ENCODE results near the gene RUNX3. TPM values are rescaled to one million over a fixed set of nuclear protein-coding genes. Genes with fewer than 3 reads are reported as not detected.
A peak's percentile ranks its signal among the peaks of the same experiment; 100 is the strongest.

Gene RUNX3
- total RNA-seq, 1 experiment from 2014 or later, result 0.33 TPM

GRCh38 chr1:24970926-24971875 is 41.1 kb upstream of the RUNX3 start:
- no peak overlapping the region for H2BK120ac ChIP-seq (ENCODE audit: low read depth, low read length, poor library complexity, severe bottlenecking)
- H3K9me3 Mint-ChIP-seq, result peaks cover 18 to 19% of the 10 kb centered on the region in 2 experiments
- TF ChIP-seq CTCF (conservative IDR thresholded peaks at IDR 0.05), result no peak
- no peaks in the 10 kb centered on the region for H3K23me2 ChIP-seq (ENCODE audit: insufficient read length, low read depth, low read length, poor library complexity, severe bottlenecking)
- peak overlapping the region in 1 of 3 experiments; percentile 69; a peak in 1 of 7 replicates for H3K27ac Mint-ChIP-seq
- H3K4me1 ChIP-seq (ENCODE audit: insufficient read depth, low read length), result peaks cover 5% of the 10 kb centered on the region; the same call in 1 of the 2 replicates
- H3K4me1 Mint-ChIP-seq, result peaks cover 29 to 31% of the 10 kb centered on the region in 2 experiments
- peaks cover 7 to 16% (median 9%) of the 10 kb centered on the region in 3 experiments; a peak in 5 of 7 replicates for H3K36me3 Mint-ChIP-seq (ENCODE audit: insufficient read depth in 1 of 3, low read depth in 3 of 3)
- no peaks in the 10 kb centered on the region for H3K79me1 ChIP-seq (ENCODE audit: insufficient read depth, low read depth, low read length, poor library complexity, severe bottlenecking)
- H3K4me3 Mint-ChIP-seq, result no peak overlapping the region; a peak in 1 of 5 replicates
- H3K27me3 ChIP-seq (ENCODE audit: insufficient read depth, low read length), result no peaks in the 10 kb centered on the region
- H3T11ph ChIP-seq (ENCODE audit: low read length), result no peak overlapping the region
- no peak overlapping the region for H3K27ac ChIP-seq (ENCODE audit: insufficient read length, low read depth, low read length)
- no peak overlapping the region for H3K23ac ChIP-seq (ENCODE audit: insufficient read length, low read depth, low read length)
- no peak overlapping the region for H2BK5ac ChIP-seq (ENCODE audit: insufficient read length, low read length)
- no peaks in the 10 kb centered on the region for H4K20me1 ChIP-seq (ENCODE audit: control insufficient read depth, insufficient read depth, insufficient read length)
- no peak overlapping the region for H3K9ac ChIP-seq (ENCODE audit: extremely low read depth, insufficient read length, low read length)
- no peak overlapping the region for H4K5ac ChIP-seq (ENCODE audit: insufficient read length, low read depth, low read length)
- no peak overlapping the region for H4K8ac ChIP-seq (replicated peaks; ENCODE audit: insufficient read length, low read depth, low read length)
- no peak overlapping the region for H4K91ac ChIP-seq (ENCODE audit: insufficient read length, low read depth, low read length)
- H3K9me3 ChIP-seq (ENCODE audit: control insufficient read depth, low read depth, low read length), result no peaks in the 10 kb centered on the region
- WGBS (ENCODE audit: extremely low coverage, insufficient read length, low lambda C conversion rate), result no CpG with 5 or more reads among the region's 23 CpGs
- H2AK5ac ChIP-seq (ENCODE audit: insufficient read length, low read length), result no peak overlapping the region
- no peak overlapping the region for H2BK15ac ChIP-seq (ENCODE audit: low read depth, low read length)
- no peak overlapping the region for H3K4me2 ChIP-seq (ENCODE audit: insufficient read depth, insufficient read length, low read length)
- peak overlapping the region; percentile 67; the same call in 1 of the 2 replicates for H3K14ac ChIP-seq (ENCODE audit: insufficient read depth, low read length)
- DNase-seq, result no peak
- no peak overlapping the region for H3K56ac ChIP-seq (ENCODE audit: insufficient read length, low read depth, low read length)
- H3K79me2 ChIP-seq (ENCODE audit: insufficient read depth, low read length), result no peaks in the 10 kb centered on the region
- peaks cover 6% of the 10 kb centered on the region for H3K27me3 Mint-ChIP-seq (ENCODE audit: low read depth)
- H3K18ac ChIP-seq (ENCODE audit: insufficient read length, low read depth, low read length), result peak overlapping the region; percentile 6
- no peak overlapping the region for H3K4ac ChIP-seq (ENCODE audit: low read depth, low read length)
- no peak overlapping the region for H2BK12ac ChIP-seq (ENCODE audit: insufficient read length, low read depth, low read length)
- no peak overlapping the region for H2BK20ac ChIP-seq (ENCODE audit: low read depth, low read length, poor library complexity, severe bottlenecking)
- H2AFZ ChIP-seq (ENCODE audit: low read length), result no peak overlapping the region

All from H9 (cell line).